GM12874 (cell line): Measurements from ENCODE around the gene TAF6.
A peak's percentile ranks its signal among the peaks of the same experiment; 100 is the strongest.

Experiments
- CTCF ChIP-seq: IDR thresholded peaks from 2 replicates; pipeline ENCODE4 v1.5.1; 2011; ENCODE audit warnings: low read depth, mild to moderate bottlenecking, control low read depth, low read length, moderate library complexity; ENCODE audit not compliant: insufficient read depth

TAF6 gene

GRCh38 chr7:100088095-100088620 is 31.0 kb downstream of the TAF6 start:
- TF ChIP-seq CTCF, result no peak

DNA sequence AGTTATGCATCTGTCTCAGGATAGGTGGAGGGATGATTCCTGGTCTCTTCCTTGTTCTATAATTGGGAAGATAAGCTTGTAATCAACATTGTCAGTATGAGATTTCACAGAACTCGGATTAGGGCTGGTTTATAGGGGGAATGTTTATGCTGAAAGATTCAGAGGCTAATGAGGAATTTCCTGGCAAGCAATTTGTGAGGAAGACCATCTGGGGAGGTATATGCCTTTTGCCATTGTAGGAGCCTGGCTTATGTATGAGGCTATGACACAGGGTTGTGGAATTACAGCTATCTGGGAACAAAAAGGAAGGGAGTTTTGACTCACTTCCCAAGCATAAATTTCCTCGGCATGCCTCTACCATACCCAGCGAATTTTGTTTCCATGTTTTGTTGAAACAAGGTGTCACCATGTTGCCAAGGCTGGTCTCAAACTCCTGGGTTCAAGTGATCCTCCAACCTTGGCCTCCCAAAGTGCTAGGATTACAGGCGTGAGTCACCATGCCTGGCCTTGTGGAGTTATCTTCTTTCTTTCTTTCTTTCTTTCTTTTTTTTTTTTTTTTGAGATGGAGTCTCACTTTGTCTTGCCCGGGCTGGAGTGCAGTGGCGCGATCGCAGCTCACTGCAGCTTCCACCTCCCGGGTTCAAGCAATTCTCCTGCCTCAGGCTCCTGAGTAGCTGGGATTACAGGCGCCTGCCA is 32.0 kb downstream of the TAF6 start:
- no peak for TF ChIP-seq CTCF

- TF ChIP-seq CTCF, result no peak
These were observed 33.6 kb downstream of the TAF6 start for GRCh38 chr7:100085515-100085914.

- no peak for TF ChIP-seq CTCF
These were observed 36.2 kb downstream of the TAF6 start for GRCh38 chr7:100082978-100083377.

DNA sequence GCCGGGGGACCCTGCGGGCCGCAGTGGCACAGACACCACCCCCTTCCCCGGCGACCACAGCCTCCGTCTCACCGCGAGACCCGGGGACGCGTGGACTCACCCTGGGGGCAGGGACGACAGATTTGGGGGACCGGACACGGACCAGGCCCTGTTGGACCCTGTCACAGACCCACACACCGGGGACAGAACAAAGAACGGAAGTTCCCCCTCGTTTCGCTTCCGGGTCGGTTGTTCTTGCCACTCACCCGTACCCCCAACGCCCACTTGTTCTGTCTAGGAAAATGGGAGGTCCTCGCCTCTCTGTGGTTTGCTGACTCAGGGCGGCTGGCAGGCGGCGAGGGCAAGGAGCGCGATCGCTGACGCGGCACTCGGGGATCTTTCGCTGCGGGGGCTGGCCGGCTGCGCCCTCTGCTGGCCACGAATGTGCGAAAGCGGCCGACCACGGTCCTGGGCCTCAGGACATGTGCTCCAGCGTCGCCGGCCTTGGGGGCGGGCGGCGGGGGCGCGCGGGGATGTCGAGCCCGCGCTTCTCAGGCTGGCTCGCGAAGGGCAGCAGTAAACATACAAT is 37.5 kb downstream of the TAF6 start, which contains the start of gene ZNF3:
Gene ZNF3 (minus strand): TSS at position 189 of the 568 bp plus-strand sequence. CDS start 4,366 bp downstream, outside the sequence.
- TF ChIP-seq CTCF, result peak; percentile 94

GRCh38 chr7:100080907-100081534 is 38.1 kb downstream of the TAF6 start:
- TF ChIP-seq CTCF, result no peak

DNA sequence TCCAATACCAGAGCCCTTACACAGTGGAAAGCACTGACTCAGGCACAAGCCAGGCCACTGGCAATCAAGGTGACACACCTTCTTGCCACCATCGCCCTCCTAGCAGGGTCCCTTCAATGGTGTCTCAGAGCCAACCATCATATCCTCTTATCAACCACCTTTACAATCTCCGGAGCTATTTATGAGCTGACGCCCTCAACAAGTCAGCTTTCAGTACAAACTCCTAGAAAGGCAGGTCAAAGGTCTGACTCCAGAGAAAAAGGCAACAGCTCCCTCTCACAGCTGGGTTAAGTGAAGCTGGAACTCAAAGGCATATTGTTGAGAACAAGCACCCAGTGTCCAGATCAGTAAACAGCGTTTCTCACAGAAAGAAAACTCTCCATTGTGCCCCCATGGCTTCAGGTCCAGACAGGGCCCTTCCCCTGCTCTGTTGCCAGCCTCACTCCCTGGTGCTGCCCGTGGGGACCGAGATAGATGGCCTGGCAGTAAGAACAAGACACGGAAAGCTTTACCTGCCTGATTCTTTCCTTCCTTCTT is 40.1 kb downstream of the TAF6 start:
- no peak for TF ChIP-seq CTCF
